HepG2 (cell line): ENCODE results near the gene KLHL21. TPM values are rescaled to one million over a fixed set of nuclear protein-coding genes. Genes with fewer than 3 reads are reported as not detected.

ENCODE experiments used
- DR1 ChIP-seq: sonication (generic); formaldehyde crosslinking; IDR thresholded peaks from 2 replicates; pipeline ENCODE4 v1.8.0; 2021; ENCODE audit warnings: mild to moderate bottlenecking, missing genetic modification reagents, inconsistent platforms
- EED ChIP-seq: sonication (generic); formaldehyde crosslinking; IDR thresholded peaks from 2 replicates; pipeline ENCODE4 v1.5.0; 2020; ENCODE audit warnings: mild to moderate bottlenecking, missing genetic modification reagents
- EP300 ChIP-seq, 3 experiments: sonication (generic) in 1 of 3; formaldehyde crosslinking in 1 of 3; IDR thresholded peaks; 2 replicates each; pipeline versions ENCODE4 v1.5.1 to v1.6.1; 2011 to 2020; ENCODE audit warnings: low read depth in 2 of 3, low read length in 2 of 3, borderline replicate concordance in 1 of 3, improper control_type of control experiment in 1 of 3, mild to moderate bottlenecking in 1 of 3, missing genetic modification reagents in 1 of 3, moderate library complexity in 1 of 3
- FOXK1 ChIP-seq: sonication (generic); formaldehyde crosslinking; IDR thresholded peaks from 2 replicates; pipeline ENCODE4 v1.4.0; 2020; ENCODE audit warnings: low read depth, missing genetic modification reagents, borderline replicate concordance
- HNF4G ChIP-seq, 2 experiments: sonication (generic) in 1 of 2; formaldehyde crosslinking in 1 of 2; IDR thresholded peaks; 2 replicates each; pipeline versions ENCODE4 v1.4.0 to v1.6.1; 2011 to 2020; ENCODE audit warnings: borderline replicate concordance in 2 of 2, low read depth in 2 of 2, mild to moderate bottlenecking in 2 of 2, low read length in 1 of 2, missing genetic modification reagents in 1 of 2, moderate library complexity in 1 of 2
- KMT2B ChIP-seq: IDR thresholded peaks from 2 replicates; pipeline ENCODE4 v1.6.1; 2016; ENCODE audit warnings: missing genetic modification reagents, missing compliant biosample characterization
- MEF2D ChIP-seq: sonication (generic); formaldehyde crosslinking; IDR thresholded peaks from 2 replicates; pipeline ENCODE4 v1.5.1; 2020; ENCODE audit warnings: mild to moderate bottlenecking, missing genetic modification reagents
- NFE2 ChIP-seq: sonication (generic); formaldehyde crosslinking; IDR thresholded peaks from 2 replicates; pipeline ENCODE4 v1.4.0; 2020; ENCODE audit warnings: missing genetic modification reagents
- ZFP41 ChIP-seq: sonication (generic); formaldehyde crosslinking; IDR thresholded peaks from 2 replicates; pipeline ENCODE4 v1.4.0; 2020; ENCODE audit warnings: mild to moderate bottlenecking, missing genetic modification reagents, borderline replicate concordance
- ZNF224 ChIP-seq: sonication (generic); formaldehyde crosslinking; IDR thresholded peaks from 2 replicates; pipeline ENCODE4 v1.5.0; 2020; ENCODE audit warnings: mild to moderate bottlenecking, missing genetic modification reagents
- polyA plus RNA-seq, 8 experiments: library from polyadenylated mRNA; depleted of rRNA in 3 of 8; stranded (reverse) in 7 of 8; unstranded in 1 of 8; fragments of >200 nt; fragmentation: Illumina TruSeq in 4 of 8; extraction: Trizol in 4 of 8; gene quantifications; 2 replicates each; pipeline versions ENCODE4 v1.2.1 to v1.2.3, GENCODE V29; 2011 to 2016; ENCODE audit warnings: low read depth in 4 of 8, missing spikeins in 1 of 8, mixed read lengths in 1 of 8; ENCODE audit not compliant: insufficient read depth in 1 of 8
- total RNA-seq, 5 experiments: library from RNA; depleted of rRNA; stranded (reverse); fragments of >200 nt; fragmentation: Illumina TruSeq; extraction: Trizol; gene quantifications; 2 replicates each; pipeline ENCODE4 v1.2.3, GENCODE V29; 2016; ENCODE audit warnings: low read depth in 1 of 5
- TF ChIP-seq, protein P1 (sequence below): sonication (generic); formaldehyde crosslinking; IDR thresholded peaks from 2 replicates; pipeline ENCODE4 v1.8.0; 2022; ENCODE audit warnings: mild to moderate bottlenecking, missing genetic modification reagents, moderate library complexity
- TF ChIP-seq, protein P2 (sequence below): sonication (generic); formaldehyde crosslinking; IDR thresholded peaks from 2 replicates; pipeline ENCODE4 v1.4.0; 2020; ENCODE audit warnings: mild to moderate bottlenecking, missing genetic modification reagents, borderline replicate concordance
- TF ChIP-seq, protein P3 (sequence below): sonication (generic); formaldehyde crosslinking; IDR thresholded peaks from 2 replicates; pipeline ENCODE4 v1.4.0; 2020; ENCODE audit warnings: missing genetic modification reagents, mild to moderate bottlenecking, borderline replicate concordance
- TF ChIP-seq, protein P4 (sequence below): sonication (generic); formaldehyde crosslinking; IDR thresholded peaks from 2 replicates; pipeline ENCODE4 v1.8.1; 2022; ENCODE audit warnings: low read depth, mild to moderate bottlenecking, missing genetic modification reagents
- TF ChIP-seq, protein P5 (sequence below): sonication (generic); formaldehyde crosslinking; IDR thresholded peaks from 2 replicates; pipeline ENCODE4 v1.5.0; 2020; ENCODE audit warnings: missing genetic modification reagents, mild to moderate bottlenecking, borderline replicate concordance

KLHL21 gene
- total and polyA plus RNA-seq, 2 of the 13 experiments (the other 11 are each of a cell fraction or from before 2014, with no cell fraction given), result 14.8 to 25.0 TPM

DNA sequence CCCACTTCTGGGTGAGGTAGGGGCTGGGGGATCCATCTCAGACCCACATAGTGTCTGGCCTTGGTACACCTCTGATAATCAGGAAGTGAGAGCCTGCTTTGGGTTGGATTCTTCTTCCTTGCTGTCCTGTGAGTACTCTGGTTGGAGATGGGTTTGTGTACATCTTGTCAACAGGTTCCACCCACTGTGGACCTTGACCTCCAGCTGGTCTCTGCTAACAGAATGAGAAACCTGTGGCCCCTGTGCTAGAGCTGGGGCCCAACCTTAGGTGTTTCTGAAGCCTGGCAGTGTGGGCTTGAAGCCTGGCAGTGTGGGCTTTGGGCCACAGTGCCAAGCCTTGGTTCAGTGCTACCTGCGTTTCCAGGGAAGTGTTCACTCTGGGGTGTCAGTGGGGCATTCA is 20.3 kb downstream of the KLHL21 start (continued):
- TF ChIP-seq, protein P1, sequence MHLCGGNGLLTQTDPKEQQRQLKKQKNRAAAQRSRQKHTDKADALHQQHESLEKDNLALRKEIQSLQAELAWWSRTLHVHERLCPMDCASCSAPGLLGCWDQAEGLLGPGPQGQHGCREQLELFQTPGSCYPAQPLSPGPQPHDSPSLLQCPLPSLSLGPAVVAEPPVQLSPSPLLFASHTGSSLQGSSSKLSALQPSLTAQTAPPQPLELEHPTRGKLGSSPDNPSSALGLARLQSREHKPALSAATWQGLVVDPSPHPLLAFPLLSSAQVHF (CRISPR knock-in tag), result no peak
- TF ChIP-seq, protein P2, sequence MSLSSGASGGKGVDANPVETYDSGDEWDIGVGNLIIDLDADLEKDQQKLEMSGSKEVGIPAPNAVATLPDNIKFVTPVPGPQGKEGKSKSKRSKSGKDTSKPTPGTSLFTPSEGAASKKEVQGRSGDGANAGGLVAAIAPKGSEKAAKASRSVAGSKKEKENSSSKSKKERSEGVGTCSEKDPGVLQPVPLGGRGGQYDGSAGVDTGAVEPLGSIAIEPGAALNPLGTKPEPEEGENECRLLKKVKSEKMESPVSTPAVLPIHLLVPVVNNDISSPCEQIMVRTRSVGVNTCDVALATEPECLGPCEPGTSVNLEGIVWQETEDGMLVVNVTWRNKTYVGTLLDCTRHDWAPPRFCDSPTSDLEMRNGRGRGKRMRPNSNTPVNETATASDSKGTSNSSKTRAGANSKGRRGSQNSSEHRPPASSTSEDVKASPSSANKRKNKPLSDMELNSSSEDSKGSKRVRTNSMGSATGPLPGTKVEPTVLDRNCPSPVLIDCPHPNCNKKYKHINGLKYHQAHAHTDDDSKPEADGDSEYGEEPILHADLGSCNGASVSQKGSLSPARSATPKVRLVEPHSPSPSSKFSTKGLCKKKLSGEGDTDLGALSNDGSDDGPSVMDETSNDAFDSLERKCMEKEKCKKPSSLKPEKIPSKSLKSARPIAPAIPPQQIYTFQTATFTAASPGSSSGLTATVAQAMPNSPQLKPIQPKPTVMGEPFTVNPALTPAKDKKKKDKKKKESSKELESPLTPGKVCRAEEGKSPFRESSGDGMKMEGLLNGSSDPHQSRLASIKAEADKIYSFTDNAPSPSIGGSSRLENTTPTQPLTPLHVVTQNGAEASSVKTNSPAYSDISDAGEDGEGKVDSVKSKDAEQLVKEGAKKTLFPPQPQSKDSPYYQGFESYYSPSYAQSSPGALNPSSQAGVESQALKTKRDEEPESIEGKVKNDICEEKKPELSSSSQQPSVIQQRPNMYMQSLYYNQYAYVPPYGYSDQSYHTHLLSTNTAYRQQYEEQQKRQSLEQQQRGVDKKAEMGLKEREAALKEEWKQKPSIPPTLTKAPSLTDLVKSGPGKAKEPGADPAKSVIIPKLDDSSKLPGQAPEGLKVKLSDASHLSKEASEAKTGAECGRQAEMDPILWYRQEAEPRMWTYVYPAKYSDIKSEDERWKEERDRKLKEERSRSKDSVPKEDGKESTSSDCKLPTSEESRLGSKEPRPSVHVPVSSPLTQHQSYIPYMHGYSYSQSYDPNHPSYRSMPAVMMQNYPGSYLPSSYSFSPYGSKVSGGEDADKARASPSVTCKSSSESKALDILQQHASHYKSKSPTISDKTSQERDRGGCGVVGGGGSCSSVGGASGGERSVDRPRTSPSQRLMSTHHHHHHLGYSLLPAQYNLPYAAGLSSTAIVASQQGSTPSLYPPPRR (CRISPR knock-in tag), result peak; percentile 63; the same call in 1 of the 2 replicates
- TF ChIP-seq MEF2D, result no peak
- TF ChIP-seq ZFP41 (CRISPR knock-in tag), result no peak
- TF ChIP-seq DR1, result no peak
- peak; percentile 99 for TF ChIP-seq HNF4G (IDR thresholded peaks at IDR 0.05; ENCODE audit: borderline replicate concordance, low read depth, low read length)
- peak; percentile 87; the same call in 1 of the 2 replicates for TF ChIP-seq HNF4G (CRISPR knock-in tag; IDR thresholded peaks at IDR 0.05; ENCODE audit: borderline replicate concordance, low read depth)
- TF ChIP-seq KMT2B (CRISPR knock-in tag), result 0 out of 2 replicates have a peak, but pooled peaks have one; percentile 26
- TF ChIP-seq, protein P3, sequence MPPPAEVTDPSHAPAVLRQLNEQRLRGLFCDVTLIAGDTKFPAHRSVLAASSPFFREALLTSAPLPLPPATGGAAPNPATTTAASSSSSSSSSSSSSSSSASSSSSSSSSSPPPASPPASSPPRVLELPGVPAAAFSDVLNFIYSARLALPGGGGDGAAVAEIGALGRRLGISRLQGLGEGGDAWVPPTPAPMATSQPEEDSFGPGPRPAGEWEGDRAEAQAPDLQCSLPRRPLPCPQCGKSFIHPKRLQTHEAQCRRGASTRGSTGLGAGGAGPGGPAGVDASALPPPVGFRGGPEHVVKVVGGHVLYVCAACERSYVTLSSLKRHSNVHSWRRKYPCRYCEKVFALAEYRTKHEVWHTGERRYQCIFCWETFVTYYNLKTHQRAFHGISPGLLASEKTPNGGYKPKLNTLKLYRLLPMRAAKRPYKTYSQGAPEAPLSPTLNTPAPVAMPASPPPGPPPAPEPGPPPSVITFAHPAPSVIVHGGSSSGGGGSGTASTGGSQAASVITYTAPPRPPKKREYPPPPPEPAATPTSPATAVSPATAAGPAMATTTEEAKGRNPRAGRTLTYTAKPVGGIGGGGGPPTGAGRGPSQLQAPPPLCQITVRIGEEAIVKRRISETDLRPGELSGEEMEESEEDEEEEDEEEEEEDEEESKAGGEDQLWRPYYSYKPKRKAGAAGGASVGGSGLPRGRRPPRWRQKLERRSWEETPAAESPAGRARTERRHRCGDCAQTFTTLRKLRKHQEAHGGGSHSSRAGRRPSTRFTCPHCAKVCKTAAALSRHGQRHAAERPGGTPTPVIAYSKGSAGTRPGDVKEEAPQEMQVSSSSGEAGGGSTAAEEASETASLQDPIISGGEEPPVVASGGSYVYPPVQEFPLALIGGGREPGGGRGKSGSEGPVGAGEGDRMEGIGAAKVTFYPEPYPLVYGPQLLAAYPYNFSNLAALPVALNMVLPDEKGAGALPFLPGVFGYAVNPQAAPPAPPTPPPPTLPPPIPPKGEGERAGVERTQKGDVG, result no peak
- no peak for TF ChIP-seq NFE2 (CRISPR knock-in tag)
- TF ChIP-seq, protein P4, sequence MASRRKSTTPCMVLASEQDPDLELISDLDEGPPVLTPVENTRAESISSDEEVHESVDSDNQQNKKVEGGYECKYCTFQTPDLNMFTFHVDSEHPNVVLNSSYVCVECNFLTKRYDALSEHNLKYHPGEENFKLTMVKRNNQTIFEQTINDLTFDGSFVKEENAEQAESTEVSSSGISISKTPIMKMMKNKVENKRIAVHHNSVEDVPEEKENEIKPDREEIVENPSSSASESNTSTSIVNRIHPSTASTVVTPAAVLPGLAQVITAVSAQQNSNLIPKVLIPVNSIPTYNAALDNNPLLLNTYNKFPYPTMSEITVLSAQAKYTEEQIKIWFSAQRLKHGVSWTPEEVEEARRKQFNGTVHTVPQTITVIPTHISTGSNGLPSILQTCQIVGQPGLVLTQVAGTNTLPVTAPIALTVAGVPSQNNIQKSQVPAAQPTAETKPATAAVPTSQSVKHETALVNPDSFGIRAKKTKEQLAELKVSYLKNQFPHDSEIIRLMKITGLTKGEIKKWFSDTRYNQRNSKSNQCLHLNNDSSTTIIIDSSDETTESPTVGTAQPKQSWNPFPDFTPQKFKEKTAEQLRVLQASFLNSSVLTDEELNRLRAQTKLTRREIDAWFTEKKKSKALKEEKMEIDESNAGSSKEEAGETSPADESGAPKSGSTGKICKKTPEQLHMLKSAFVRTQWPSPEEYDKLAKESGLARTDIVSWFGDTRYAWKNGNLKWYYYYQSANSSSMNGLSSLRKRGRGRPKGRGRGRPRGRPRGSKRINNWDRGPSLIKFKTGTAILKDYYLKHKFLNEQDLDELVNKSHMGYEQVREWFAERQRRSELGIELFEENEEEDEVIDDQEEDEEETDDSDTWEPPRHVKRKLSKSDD (CRISPR knock-in tag), result no peak
- TF ChIP-seq, protein P5, sequence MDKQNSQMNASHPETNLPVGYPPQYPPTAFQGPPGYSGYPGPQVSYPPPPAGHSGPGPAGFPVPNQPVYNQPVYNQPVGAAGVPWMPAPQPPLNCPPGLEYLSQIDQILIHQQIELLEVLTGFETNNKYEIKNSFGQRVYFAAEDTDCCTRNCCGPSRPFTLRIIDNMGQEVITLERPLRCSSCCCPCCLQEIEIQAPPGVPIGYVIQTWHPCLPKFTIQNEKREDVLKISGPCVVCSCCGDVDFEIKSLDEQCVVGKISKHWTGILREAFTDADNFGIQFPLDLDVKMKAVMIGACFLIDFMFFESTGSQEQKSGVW (CRISPR knock-in tag), result no peak
- no peak for TF ChIP-seq EED
- peak; percentile 61 to 74; a peak in 3 of 4 replicates for TF ChIP-seq EP300 (IDR thresholded peaks at IDR 0.05; ENCODE audit: low read depth in 2 of 2, low read length in 2 of 2)
- TF ChIP-seq EP300 (CRISPR knock-in tag; IDR thresholded peaks at IDR 0.05; ENCODE audit: borderline replicate concordance), result peak; percentile 72; the same call in 1 of the 2 replicates
- TF ChIP-seq FOXK1 (CRISPR knock-in tag), result peak; percentile 98
- no peak for TF ChIP-seq ZNF224 (CRISPR knock-in tag)
